ENCODE data around the gene EIF5A. TPM values are rescaled to one million over a fixed set of nuclear protein-coding genes. Genes with fewer than 3 reads are reported as not detected.

The EIF5A gene
- total and polyA plus RNA-seq, 2 donors (not counting 3 experiments of a cell fraction or from before 2014, with no cell fraction given): 650 to 859 TPM

DNA sequence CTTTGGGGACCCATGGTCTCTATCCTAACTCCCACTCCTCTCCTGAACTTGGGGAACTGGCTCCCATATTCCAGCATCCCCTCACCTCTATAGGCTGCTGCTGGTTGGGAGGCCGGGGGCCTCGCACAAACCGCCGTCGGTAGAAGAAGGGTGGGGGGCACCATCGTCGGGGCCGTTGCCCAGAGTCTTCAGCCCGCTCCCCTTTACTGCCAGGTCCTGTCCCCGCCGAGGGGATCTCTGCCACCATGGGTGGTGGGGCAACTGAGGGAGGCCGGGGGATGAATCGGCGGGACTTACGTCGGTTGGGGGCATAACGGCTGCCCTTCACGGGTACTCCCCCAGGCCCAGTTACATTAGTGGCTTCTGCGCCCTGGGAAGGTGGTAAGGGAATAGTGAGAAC lies 17.3 kb upstream of the EIF5A start:
- H3K4me2 ChIP-seq (ENCODE audit: insufficient read depth, low read length): no peak overlapping the region
- peaks cover 3% of the 10 kb centered on the region for H3K4me1 ChIP-seq (ENCODE audit: control insufficient read depth, extremely low read depth, insufficient read depth, low read length)
- dilution Hi-C loops (cut with MboI; ENCODE audit: extremely low pct_ligation_motif_present, low sequenced_read_pairs): no loop called here
- H4K20me1 ChIP-seq (replicated peaks; ENCODE audit: control insufficient read depth, extremely low read depth, insufficient read depth, low read length): no peaks in the 10 kb centered on the region
- BruUV-seq (replicated peaks): no TSS peak
- no peak overlapping the region for H3K27ac ChIP-seq (ENCODE audit: insufficient read depth, low read depth, low read length)
- no peak for FAIRE-seq
- no peak for DNase-seq (ENCODE audit: low read depth, low spot score)
- H3K9ac ChIP-seq (replicated peaks; ENCODE audit: extremely low read depth, insufficient read depth, low read length): no peak overlapping the region
- no peak overlapping the region for H2AFZ ChIP-seq (ENCODE audit: low read depth, low read length)
- CTCF ChIA-PET: interaction anchor here (10.2 kb wide), 1 partner anchor 7 kb away, joined by 170 read pairs; no protein-coding TSS in a partner anchor
- POLR2A ChIA-PET: no interaction called here
- no peaks in the 10 kb centered on the region for H3K79me2 ChIP-seq (ENCODE audit: control insufficient read depth, insufficient read depth, low read length)
- no peak for TF ChIP-seq CTCF (IDR thresholded peaks at IDR 0.05; ENCODE audit: extremely low read depth in 1 of 2, insufficient read depth in 1 of 2, low read depth in 1 of 2, low read length in 2 of 2)
- no peak for TF ChIP-seq POLR2AphosphoS5 (IDR thresholded peaks at IDR 0.05; ENCODE audit: insufficient read depth, low read depth, low read length)
- TF ChIP-seq EZH2 (IDR thresholded peaks at IDR 0.05; ENCODE audit: borderline replicate concordance, low read depth, low read length, severe bottlenecking): no peak
- no peak for TF ChIP-seq FOS (IDR thresholded peaks at IDR 0.05; ENCODE audit: borderline replicate concordance, insufficient read depth, low read length)
- no peak for TF ChIP-seq MAX (IDR thresholded peaks at IDR 0.05; ENCODE audit: insufficient read depth, insufficient read length)
- no peak for TF ChIP-seq JUN (IDR thresholded peaks at IDR 0.05; ENCODE audit: borderline replicate concordance, insufficient read depth, insufficient read length, low read depth)
- TF ChIP-seq POLR2A (IDR thresholded peaks at IDR 0.05; ENCODE audit: low read depth, low read length): no peak
- TF ChIP-seq GATA2 (IDR thresholded peaks at IDR 0.05; ENCODE audit: insufficient read depth, insufficient read length, low read depth, low read length): no peak
- TF ChIP-seq MYC (IDR thresholded peaks at IDR 0.05; ENCODE audit: low read depth, low read length): no peak
- intact Hi-C loops (cut with micrococcal nuclease): no loop called here
- no peaks in the 10 kb centered on the region for H3K9me1 ChIP-seq (replicated peaks; ENCODE audit: control insufficient read depth, extremely low read depth, insufficient read depth, low read length)
- no peaks in the 10 kb centered on the region for H3K36me3 ChIP-seq (ENCODE audit: control insufficient read depth in 2 of 2, extremely low read depth in 1 of 2, insufficient read depth in 2 of 2, low read length in 2 of 2)
- no peaks in the 10 kb centered on the region for H3K9me3 ChIP-seq (replicated peaks; ENCODE audit: control insufficient read depth, insufficient read depth, low read length)
- H3K4me3 ChIP-seq (replicated peaks in 1 of 3; ENCODE audit: insufficient read depth in 1 of 3, low read depth in 1 of 3, low read length in 3 of 3): no peak overlapping the region
- peaks cover 20 to 40% of the 10 kb centered on the region in 2 experiments for H3K27me3 ChIP-seq (ENCODE audit: control insufficient read depth in 2 of 2, insufficient read depth in 2 of 2, low read length in 2 of 2)

All from endothelial cell of umbilical vein (primary cell).